ENCODE results near the gene LAMP1.
A peak's percentile ranks its signal among the peaks of the same experiment; 100 is the strongest.
"Not testable (repeated sequence)": the region's sequence is repeated elsewhere in the genome, so short reads cannot be mapped to it uniquely, and the experiment has no call there.

LAMP1 gene

GRCh38 chr13:113327391-113327765 lies 30.3 kb downstream of the LAMP1 start:
- FAIRE-seq (no peak), DNase-seq (ENCODE audit: low spot score) (no peak)

- DNase-seq (ENCODE audit: low spot score) = no peak
Measured at GRCh38 chr13:113327766-113328471, 30.9 kb downstream of the LAMP1 start.

GRCh38 chr13:113328851-113329250 lies 31.8 kb downstream of the LAMP1 start:
- FAIRE-seq (no peak), DNase-seq (ENCODE audit: low spot score) (no peak)

More at GRCh38 chr13:113327766-113328471, 30.9 kb downstream of the LAMP1 start:
- peak; percentile 42 for FAIRE-seq

- DNase-seq (ENCODE audit: low spot score) = no peak
- no peak for FAIRE-seq
Measured at GRCh38 chr13:113329656-113330312, 32.7 kb downstream of the LAMP1 start.

- FAIRE-seq = no peak
Measured at GRCh38 chr13:113332615-113333014, 35.6 kb downstream of the LAMP1 start.

GRCh38 chr13:113333076-113333475 lies 36.0 kb downstream of the LAMP1 start:
- no peak for FAIRE-seq
- DNase-seq (ENCODE audit: low spot score) = no peak

More at GRCh38 chr13:113332615-113333014, 35.6 kb downstream of the LAMP1 start:
- DNase-seq (ENCODE audit: low spot score) = no peak

GRCh38 chr13:113337556-113337955 lies 40.5 kb downstream of the LAMP1 start:
- DNase-seq (ENCODE audit: low spot score) (no peak), FAIRE-seq (no peak)

- no peak for FAIRE-seq
- no peak for DNase-seq (ENCODE audit: low spot score)
Measured at GRCh38 chr13:113337976-113338375, 40.9 kb downstream of the LAMP1 start.

GRCh38 chr13:113338451-113338850 lies 41.4 kb downstream of the LAMP1 start:
- DNase-seq (ENCODE audit: low spot score) (no peak), FAIRE-seq (no peak)

GRCh38 chr13:113342820-113343691 lies 46.0 kb downstream of the LAMP1 start:
- peak; percentile 88 for FAIRE-seq
- no peak for DNase-seq (ENCODE audit: low spot score)

- FAIRE-seq (no peak), DNase-seq (ENCODE audit: low spot score) (no peak)
Measured at GRCh38 chr13:113343692-113343968, 46.6 kb downstream of the LAMP1 start.

GRCh38 chr13:113345486-113345885 lies 48.4 kb downstream of the LAMP1 start:
- DNase-seq (ENCODE audit: low spot score) = no peak
- no peak for FAIRE-seq

GRCh38 chr13:113347736-113348225 lies 50.7 kb downstream of the LAMP1 start:
- not testable (repeated sequence) for FAIRE-seq; DNase-seq (ENCODE audit: low spot score)

- DNase-seq (ENCODE audit: low spot score) (no peak), FAIRE-seq (no peak)
Measured at GRCh38 chr13:113348591-113348990, 51.6 kb downstream of the LAMP1 start.

GRCh38 chr13:113349050-113349449 lies 52.0 kb downstream of the LAMP1 start:
- no peak for DNase-seq (ENCODE audit: low spot score)
- no peak for FAIRE-seq

- FAIRE-seq = no peak
Measured at GRCh38 chr13:113349491-113349890, 52.5 kb downstream of the LAMP1 start.

GRCh38 chr13:113350065-113350937 lies 53.3 kb downstream of the LAMP1 start:
- FAIRE-seq = peak; percentile 95
- DNase-seq (ENCODE audit: low spot score) = no peak

More at GRCh38 chr13:113349491-113349890, 52.5 kb downstream of the LAMP1 start:
- no peak for DNase-seq (ENCODE audit: low spot score)

GRCh38 chr13:113350938-113351335 lies 53.9 kb downstream of the LAMP1 start:
- FAIRE-seq = no peak
- DNase-seq (ENCODE audit: low spot score) = no peak

- DNase-seq (ENCODE audit: low spot score) (no peak), FAIRE-seq (no peak)
Measured at GRCh38 chr13:113351514-113352026, 54.5 kb downstream of the LAMP1 start.

- FAIRE-seq = no peak
Measured at GRCh38 chr13:113353254-113353653, 56.2 kb downstream of the LAMP1 start.

More at GRCh38 chr13:113353254-113353653, 56.2 kb downstream of the LAMP1 start:
- no peak for DNase-seq (ENCODE audit: low spot score)
